ENCODE data around the gene LDHAL6B. TPM values are rescaled to one million over a fixed set of nuclear protein-coding genes. Genes with fewer than 3 reads are reported as not detected.

The LDHAL6B gene
- total and polyA plus RNA-seq, 9 of the 15 experiments (the other 6 are each of a cell fraction or from before 2014, with no cell fraction given), result not detected

GRCh38 chr15:59229015-59229414 is 22.4 kb downstream of the LDHAL6B start:
- Histone ChIP-seq H3K27ac (ENCODE audit: extremely low read depth, low read depth, low read length) (no peak overlapping the region), H3K4me3 (no peak overlapping the region), H3K4me1 (replicated peaks in 1 of 2; ENCODE audit: control insufficient read depth in 2 of 2, insufficient read depth in 2 of 2, low read length in 2 of 2) (no peaks in the 10 kb centered on the region), H3K9ac (ENCODE audit: insufficient read depth in 1 of 2, low read depth in 2 of 2, low read length in 2 of 2) (no peak overlapping the region), H2AFZ (ENCODE audit: low read depth, low read length) (no peak overlapping the region), H3K9me1 (ENCODE audit: control insufficient read depth, insufficient read depth, low read length) (no peaks in the 10 kb centered on the region), H3K9me3 (replicated peaks; ENCODE audit: control insufficient read depth, insufficient read depth, low read depth, low read length) (no peaks in the 10 kb centered on the region), H4K20me1 (replicated peaks; ENCODE audit: control insufficient read depth, insufficient read depth, low read length) (no peaks in the 10 kb centered on the region), H3K4me2 (ENCODE audit: insufficient read depth, low read length) (no peak overlapping the region), H3K36me3 (ENCODE audit: control insufficient read depth, insufficient read depth, low read length) (no peaks in the 10 kb centered on the region), H3K79me2 (ENCODE audit: control insufficient read depth, insufficient read depth, low read length) (no peaks in the 10 kb centered on the region), H3K27me3 (ENCODE audit: control insufficient read depth in 2 of 2, insufficient read depth in 2 of 2, low read length in 2 of 2) (peaks cover 13 to 17% of the 10 kb centered on the region in 2 experiments; a peak in 4 of 5 replicates)
- POLR2A ChIA-PET, result interaction anchor here (1.3 kb wide), 1 partner anchor 11 kb away, joined by 6 read pairs; no protein-coding TSS in a partner anchor
- ATAC-seq (no peak), DNase-seq (ENCODE audit: extremely low read depth in 1 of 4, low spot score in 3 of 4) (no peak), FAIRE-seq (no peak)
- in situ Hi-C loops (cut with MboI), result no loop called here
- intact Hi-C loops (cut with micrococcal nuclease), result no loop called here
- no peak for TF ChIP-seq JUNB (CRISPR knock-in tag; conservative IDR thresholded peaks at IDR 0.05)
- TF ChIP-seq NR2C2 (CRISPR knock-in tag; IDR thresholded peaks at IDR 0.05), result no peak
- no peak for TF ChIP-seq NR2C2 (tag; IDR thresholded peaks at IDR 0.05)
- TF ChIP-seq MNT (conservative IDR thresholded peaks at IDR 0.05), result no peak
- TF ChIP-seq BCOR (IDR thresholded peaks at IDR 0.05), result no peak
- TF ChIP-seq E2F4 (CRISPR knock-in tag; IDR thresholded peaks at IDR 0.05; ENCODE audit: low read depth), result no peak
- CTCF ChIA-PET (ENCODE audit: low intra/inter-chr PET ratio), result no interaction called here
- WGBS (ENCODE audit: insufficient coverage, low coverage, missing lambda C conversion rate), result 0% methylated on average over 4 of the region's 4 CpGs
- no TSS peak for BruUV-seq (replicated peaks)
